IPS-18c (cell line): ENCODE measurements around the gene CORO2B.
"Not testable (repeated sequence)": the region's sequence is repeated elsewhere in the genome, so short reads cannot be mapped to it uniquely, and the experiment has no call there.

ENCODE experiments used
- H3K4me3 ChIP-seq: 2 replicates; pipeline ENCODE4 v1.7.0; 2013; ENCODE audit warnings: low read depth, mild to moderate bottlenecking, low read length, moderate library complexity; ENCODE audit not compliant: insufficient read depth
- H3K9me3 ChIP-seq: one replicate; pipeline ENCODE4 v1.6.1; 2013; ENCODE audit warnings: mild to moderate bottlenecking, low read length, moderate library complexity; ENCODE audit not compliant: control insufficient read depth, insufficient read depth

The CORO2B gene

GRCh38 chr15:68663526-68663925 lies 84.7 kb downstream of the CORO2B start:
- H3K4me3 ChIP-seq, result no peak overlapping the region
- no peaks in the 10 kb centered on the region for H3K9me3 ChIP-seq

GRCh38 chr15:68666120-68666811 lies 87.5 kb downstream of the CORO2B start:
- no peak overlapping the region for H3K4me3 ChIP-seq
- no peaks in the 10 kb centered on the region for H3K9me3 ChIP-seq

GRCh38 chr15:68666812-68667450 lies 88.1 kb downstream of the CORO2B start:
- H3K4me3 ChIP-seq, result no peak overlapping the region
- H3K9me3 ChIP-seq, result no peaks in the 10 kb centered on the region

GRCh38 chr15:68667800-68668625 lies 89.2 kb downstream of the CORO2B start:
- Histone ChIP-seq H3K4me3 (no peak overlapping the region), H3K9me3 (no peaks in the 10 kb centered on the region)

- Histone ChIP-seq H3K9me3 (no peaks in the 10 kb centered on the region), H3K4me3 (no peak overlapping the region)
These were observed 90.3 kb downstream of the CORO2B start for GRCh38 chr15:68668926-68669600.

- Histone ChIP-seq H3K9me3 (no peaks in the 10 kb centered on the region), H3K4me3 (no peak overlapping the region)
These were observed 93.5 kb downstream of the CORO2B start for GRCh38 chr15:68672251-68672650.

GRCh38 chr15:68672781-68673205 lies 94.0 kb downstream of the CORO2B start:
- H3K4me3 ChIP-seq, result no peak overlapping the region
- no peaks in the 10 kb centered on the region for H3K9me3 ChIP-seq

GRCh38 chr15:68674975-68675374 lies 96.2 kb downstream of the CORO2B start:
- Histone ChIP-seq H3K4me3 (no peak overlapping the region), H3K9me3 (no peaks in the 10 kb centered on the region)

- H3K9me3 ChIP-seq, result no peaks in the 10 kb centered on the region
- H3K4me3 ChIP-seq, result no peak overlapping the region
These were observed 97.3 kb downstream of the CORO2B start for GRCh38 chr15:68676011-68676605.

GRCh38 chr15:68676926-68677325 lies 98.1 kb downstream of the CORO2B start:
- Histone ChIP-seq H3K4me3 (no peak overlapping the region), H3K9me3 (no peaks in the 10 kb centered on the region)

GRCh38 chr15:68677996-68678395 lies 99.2 kb downstream of the CORO2B start:
- H3K9me3 ChIP-seq, result no peaks in the 10 kb centered on the region
- H3K4me3 ChIP-seq, result no peak overlapping the region

- H3K4me3 ChIP-seq, result no peak overlapping the region
These were observed 100.0 kb downstream of the CORO2B start for GRCh38 chr15:68678746-68679145.

GRCh38 chr15:68679161-68679560 lies 100.4 kb downstream of the CORO2B start:
- H3K9me3 ChIP-seq, result no peaks in the 10 kb centered on the region
- H3K4me3 ChIP-seq, result no peak overlapping the region

More at GRCh38 chr15:68678746-68679145, 100.0 kb downstream of the CORO2B start:
- no peaks in the 10 kb centered on the region for H3K9me3 ChIP-seq

GRCh38 chr15:68679961-68680371 lies 101.2 kb downstream of the CORO2B start:
- no peaks in the 10 kb centered on the region for H3K9me3 ChIP-seq

GRCh38 chr15:68680756-68681155 lies 102.0 kb downstream of the CORO2B start:
- not testable (repeated sequence) for H3K9me3 ChIP-seq

More at GRCh38 chr15:68679961-68680371, 101.2 kb downstream of the CORO2B start:
- no peak overlapping the region for H3K4me3 ChIP-seq

GRCh38 chr15:68681836-68682235 lies 103.0 kb downstream of the CORO2B start:
- no peak overlapping the region for H3K4me3 ChIP-seq

More at GRCh38 chr15:68680756-68681155, 102.0 kb downstream of the CORO2B start:
- not testable (repeated sequence) for H3K4me3 ChIP-seq

GRCh38 chr15:68682330-68682729 lies 103.5 kb downstream of the CORO2B start:
- Histone ChIP-seq H3K4me3 (no peak overlapping the region), H3K9me3 (no peaks in the 10 kb centered on the region)

More at GRCh38 chr15:68681836-68682235, 103.0 kb downstream of the CORO2B start:
- H3K9me3 ChIP-seq, result no peaks in the 10 kb centered on the region
